GM23338 (cell line): ENCODE measurements around the gene FNDC3B. TPM values are rescaled to one million over a fixed set of nuclear protein-coding genes. Genes with fewer than 3 reads are reported as not detected.

Experiments
- ATAC-seq: fragments of 200-7000 bp; cut with Tn5 transposase; 3 replicates; pipeline ENCODE4 v1.9.1; 2020
- DNase-seq: peaks from one replicate; pipeline ENCODE4 v3.0.0-alpha.2; 2015; ENCODE audit warnings: low spot score
- H2AFZ ChIP-seq: fragments of 200-600 bp; sonication (generic); 2 replicates; pipeline ENCODE4 v1.8.0; 2016; ENCODE audit warnings: antibody characterized with exemption, mild to moderate bottlenecking, moderate library complexity
- H3F3A ChIP-seq: fragments of 200-600 bp; sonication (generic); replicated peaks from 2 replicates; pipeline ENCODE4 v1.8.0; 2017; ENCODE audit warnings: antibody characterized with exemption, mixed run types, low read depth
- H3K27ac ChIP-seq: fragments of 200-600 bp; sonication (generic); 2 replicates; pipeline ENCODE4 v1.6.1; 2016; ENCODE audit warnings: low read depth
- H3K27me3 ChIP-seq: fragments of 200-600 bp; sonication (generic); 2 replicates; pipeline ENCODE4 v1.8.0; 2016; ENCODE audit warnings: mild to moderate bottlenecking, mixed run types, moderate library complexity; ENCODE audit not compliant: insufficient read depth
- H3K36me3 ChIP-seq: fragments of 200-600 bp; sonication (generic); 2 replicates; pipeline ENCODE4 v1.8.0; 2016; ENCODE audit warnings: mild to moderate bottlenecking; ENCODE audit not compliant: insufficient read depth
- H3K4me1 ChIP-seq: fragments of 200-600 bp; sonication (generic); 2 replicates; pipeline ENCODE4 v1.8.0; 2016; ENCODE audit warnings: mild to moderate bottlenecking, moderate library complexity; ENCODE audit not compliant: insufficient read depth
- H3K4me2 ChIP-seq: fragments of 200-600 bp; sonication (generic); 2 replicates; pipeline ENCODE4 v1.7.1; 2017; ENCODE audit warnings: mixed run types
- H3K4me3 ChIP-seq: fragments of 200-600 bp; sonication (generic); 2 replicates; pipeline ENCODE4 v1.6.1; 2016; ENCODE audit warnings: mixed run types
- H3K79me2 ChIP-seq: fragments of 200-600 bp; sonication (generic); replicated peaks from 2 replicates; pipeline ENCODE4 v1.8.0; 2017; ENCODE audit warnings: mild to moderate bottlenecking; ENCODE audit not compliant: insufficient read depth
- H3K9me2 ChIP-seq: fragments of 200-600 bp; sonication (generic); 2 replicates; pipeline ENCODE4 v1.8.0; 2017; ENCODE audit not compliant: insufficient read depth
- H4K20me1 ChIP-seq: fragments of 200-600 bp; sonication (generic); replicated peaks from 2 replicates; pipeline ENCODE4 v1.8.0; 2017; ENCODE audit warnings: mild to moderate bottlenecking; ENCODE audit not compliant: insufficient read depth
- H3K27ac Mint-ChIP-seq: 2 replicates; pipeline ENCODE4 v1.8.0; 2020; ENCODE audit warnings: inconsistent platforms, mild to moderate bottlenecking, moderate library complexity, mixed read lengths
- H3K27me3 Mint-ChIP-seq: 3 replicates; pipeline ENCODE4 v1.8.0; 2022; ENCODE audit warnings: low read depth, mild to moderate bottlenecking, moderate library complexity, mixed read lengths, inconsistent platforms; ENCODE audit not compliant: insufficient read depth, poor library complexity
- H3K36me3 Mint-ChIP-seq: 3 replicates; pipeline ENCODE4 v1.8.0; 2021; ENCODE audit warnings: low read depth, mild to moderate bottlenecking, inconsistent platforms, moderate library complexity, mixed read lengths
- H3K4me1 Mint-ChIP-seq: 3 replicates; pipeline ENCODE4 v1.8.0; 2020; ENCODE audit warnings: mild to moderate bottlenecking, inconsistent platforms, mixed read lengths
- H3K4me3 Mint-ChIP-seq: 3 replicates; pipeline ENCODE4 v1.8.0; 2021; ENCODE audit warnings: moderate library complexity, mild to moderate bottlenecking, inconsistent platforms, mixed read lengths
- H3K9me3 Mint-ChIP-seq: 3 replicates; pipeline ENCODE4 v1.8.0; 2020; ENCODE audit warnings: moderate library complexity, mild to moderate bottlenecking, inconsistent platforms, mixed read lengths
- CTCF ChIP-seq, 2 experiments: fragments of 200-600 bp in 1 of 2; sonication (generic) in 1 of 2; conservative IDR thresholded peaks; 2 replicates each; pipeline versions ENCODE4 v1.5.1 to v1.6.1; 2016 to 2017; ENCODE audit warnings: antibody characterized with exemption in 2 of 2, low read depth in 2 of 2, mild to moderate bottlenecking in 2 of 2, moderate library complexity in 1 of 2
- ETS1 ChIP-seq: IDR thresholded peaks from 2 replicates; pipeline ENCODE4 v1.6.1; 2016; ENCODE audit warnings: antibody characterized with exemption
- EZH2 ChIP-seq: fragments of 200-600 bp; sonication (generic); IDR thresholded peaks from one replicate; pipeline ENCODE4 v1.8.0; 2017; ENCODE audit warnings: antibody characterized with exemption, mild to moderate bottlenecking, low read depth; ENCODE audit not compliant: unreplicated experiment
- EZH2phosphoT487 ChIP-seq: fragments of 200-600 bp; sonication (generic); IDR thresholded peaks from one replicate; pipeline ENCODE4 v1.8.1; 2018; ENCODE audit warnings: antibody characterized with exemption; ENCODE audit not compliant: unreplicated experiment
- POLR2AphosphoS5 ChIP-seq: IDR thresholded peaks from 2 replicates; pipeline ENCODE4 v1.6.1; 2016; ENCODE audit warnings: antibody characterized with exemption, low read depth
- ZNF114 ChIP-seq: fragments of 250-450 bp; sonication (Bioruptor Pico); IDR thresholded peaks from 2 replicates; pipeline ENCODE4 v1.5.0; 2020; ENCODE audit warnings: mild to moderate bottlenecking, moderate library complexity
- ZNF331 ChIP-seq: fragments of 250-450 bp; sonication (Bioruptor Pico); IDR thresholded peaks from 2 replicates; pipeline ENCODE4 v1.5.0; 2020; ENCODE audit warnings: low read depth, mild to moderate bottlenecking, moderate library complexity
- ZNF462 ChIP-seq: fragments of 250-450 bp; sonication (Bioruptor Pico); IDR thresholded peaks from 2 replicates; pipeline ENCODE4 v1.5.0; 2020; ENCODE audit warnings: mild to moderate bottlenecking, moderate library complexity
- polyA plus RNA-seq: library from polyadenylated mRNA; unstranded; fragments of >200 nt; fragmentation: Nextera tagmentation; extraction: Ambion mirVana; gene quantifications from 2 replicates; pipeline ENCODE4 v1.2.1, GENCODE V29; 2016
- total RNA-seq: library from RNA; depleted of rRNA; stranded (reverse); fragments of >200 nt; shearing (Covaris generic); gene quantifications from 2 replicates; pipeline ENCODE4 v1.2.3, GENCODE V29; 2014

FNDC3B gene
- total and polyA plus RNA-seq, 2 experiments from 2014 or later, result 19.1 to 55.4 TPM

GRCh38 chr3:172126741-172127140, 87.4 kb downstream of the FNDC3B start:
- DNase-seq (peak; percentile 74), ATAC-seq (peak; percentile 79)
- Histone ChIP-seq H3F3A (no peaks in the 10 kb centered on the region), H4K20me1 (no peaks in the 10 kb centered on the region), H3K36me3 (no peaks in the 10 kb centered on the region), H3K4me3 (no peak overlapping the region), H3K27ac (peak overlapping the region; percentile 72), H2AFZ (no peak overlapping the region), H3K4me1 (peaks cover 56% of the 10 kb centered on the region), H3K27me3 (no peaks in the 10 kb centered on the region), H3K79me2 (peaks cover 97% of the 10 kb centered on the region), H3K4me2 (peak overlapping the region; percentile 3; the same call in 1 of the 2 replicates), H3K9me2 (no peaks in the 10 kb centered on the region)
- H3K4me1 Mint-ChIP-seq, result peaks cover 50% of the 10 kb centered on the region
- peaks cover 27% of the 10 kb centered on the region; the same call in 2 of the 3 replicates for H3K36me3 Mint-ChIP-seq
- peak overlapping the region; percentile 60 for H3K27ac Mint-ChIP-seq
- TF ChIP-seq EZH2, result no peak
- TF ChIP-seq ZNF331 (CRISPR knock-in tag), result no peak
- TF ChIP-seq EZH2phosphoT487, result no peak
- TF ChIP-seq ZNF114 (CRISPR knock-in tag), result no peak
- 0 out of 4 replicates have a peak, but pooled peaks of 1 of the 2 experiments have one; percentile 4 for TF ChIP-seq CTCF (conservative IDR thresholded peaks at IDR 0.05; ENCODE audit: low read depth in 2 of 2)
- no peak for TF ChIP-seq ZNF462 (CRISPR knock-in tag)
- TF ChIP-seq POLR2AphosphoS5, result no peak
- TF ChIP-seq ETS1, result no peak
- no peak overlapping the region; the same call in 2 of the 3 replicates for H3K4me3 Mint-ChIP-seq
- H3K9me3 Mint-ChIP-seq, result no peaks in the 10 kb centered on the region
- peaks cover 12% of the 10 kb centered on the region for H3K27me3 Mint-ChIP-seq
